OCI-LY1 (cell line): ENCODE results near the gene ZNF385C.

Experiments used
- H2AFZ ChIP-seq: fragments of 200-600 bp; sonication (generic), shearing (Covaris generic); 2 replicates; pipeline ENCODE4 v1.6.0; 2014; ENCODE audit warnings: antibody characterized with exemption, mild to moderate bottlenecking, low read length
- H3F3A ChIP-seq: fragments of 200-600 bp; sonication (generic), shearing (Covaris generic); 2 replicates; pipeline ENCODE4 v1.6.0; 2014; ENCODE audit warnings: mild to moderate bottlenecking, antibody characterized with exemption, low read length, moderate library complexity; ENCODE audit not compliant: insufficient read depth
- H3K27ac ChIP-seq: fragments of 200-600 bp; sonication (generic); 2 replicates; pipeline ENCODE4 v1.5.1; 2014; ENCODE audit warnings: low read length, mixed run types, mild to moderate bottlenecking, low read depth; ENCODE audit not compliant: poor library complexity, severe bottlenecking
- H3K27me3 ChIP-seq: fragments of 200-600 bp; sonication (generic); 2 replicates; pipeline ENCODE4 v1.6.0; 2014; ENCODE audit warnings: antibody characterized with exemption, mild to moderate bottlenecking, low read length, moderate library complexity; ENCODE audit not compliant: insufficient read depth
- H3K36me3 ChIP-seq: fragments of 200-600 bp; sonication (generic); 2 replicates; pipeline ENCODE4 v1.6.1; 2014; ENCODE audit warnings: mild to moderate bottlenecking, antibody characterized with exemption, low read length, moderate library complexity, mixed read lengths; ENCODE audit not compliant: insufficient read depth
- H3K4me1 ChIP-seq: fragments of 200-600 bp; sonication (generic); 2 replicates; pipeline ENCODE4 v1.5.1; 2014; ENCODE audit warnings: mild to moderate bottlenecking, low read length, moderate library complexity; ENCODE audit not compliant: insufficient read depth, severe bottlenecking
- H3K4me2 ChIP-seq: fragments of 200-600 bp; sonication (generic), shearing (Covaris generic); 2 replicates; pipeline ENCODE4 v1.6.1; 2014; ENCODE audit warnings: low read length
- H3K4me3 ChIP-seq: fragments of 200-600 bp; sonication (generic); 2 replicates; pipeline ENCODE4 v1.5.1; 2014; ENCODE audit warnings: low read length, low read depth, mild to moderate bottlenecking, mixed read lengths; ENCODE audit not compliant: poor library complexity, severe bottlenecking
- H3K79me2 ChIP-seq: fragments of 200-600 bp; shearing (Covaris generic); 2 replicates; pipeline ENCODE4 v1.6.1; 2016; ENCODE audit warnings: mixed run types, low read length, mixed read lengths; ENCODE audit not compliant: insufficient read depth
- H3K9ac ChIP-seq: fragments of 200-600 bp; sonication (generic), shearing (Covaris generic); 2 replicates; pipeline ENCODE4 v1.6.1; 2014; ENCODE audit warnings: mild to moderate bottlenecking, low read length, mixed read lengths
- H3K9me2 ChIP-seq: fragments of 200-600 bp; sonication (generic), shearing (Covaris generic); 2 replicates; pipeline ENCODE4 v1.6.1; 2014; ENCODE audit warnings: low read depth, mild to moderate bottlenecking, low read length, mixed read lengths
- H3K9me3 ChIP-seq: fragments of 200-600 bp; shearing (Covaris generic); 2 replicates; pipeline ENCODE4 v1.6.1; 2014; ENCODE audit warnings: low read length, mixed read lengths
- H4K20me1 ChIP-seq: fragments of 200-600 bp; sonication (generic), shearing (Covaris generic); 2 replicates; pipeline ENCODE4 v1.6.0; 2016; ENCODE audit warnings: mild to moderate bottlenecking, low read length; ENCODE audit not compliant: insufficient read depth
- EZH2 ChIP-seq: fragments of 200-600 bp; sonication (generic), shearing (Covaris generic); IDR thresholded peaks from 2 replicates; pipeline ENCODE4 v1.8.0; 2017; ENCODE audit warnings: borderline replicate concordance, mixed run types, mild to moderate bottlenecking, antibody characterized with exemption, low read length, moderate library complexity, mixed read lengths
- TF ChIP-seq, protein P1 (sequence below): fragments of 200-600 bp; sonication (generic), shearing (Covaris generic); IDR thresholded peaks from 2 replicates; pipeline ENCODE4 v1.5.1; 2017; ENCODE audit warnings: mild to moderate bottlenecking, antibody characterized with exemption, low read length, moderate library complexity, mixed read lengths

ZNF385C gene

GRCh38 chr17:42077755-42078154 is 20.5 kb downstream of the ZNF385C start:
- Histone ChIP-seq H3K27me3 (peaks cover 3% of the 10 kb centered on the region; the same call in 1 of the 2 replicates), H3K4me3 (no peak overlapping the region), H4K20me1 (no peaks in the 10 kb centered on the region), H2AFZ (no peak overlapping the region), H3K27ac (no peak overlapping the region), H3K36me3 (no peaks in the 10 kb centered on the region), H3K9me3 (no peaks in the 10 kb centered on the region), H3K79me2 (no peaks in the 10 kb centered on the region), H3K9me2 (no peaks in the 10 kb centered on the region), H3F3A (no peaks in the 10 kb centered on the region), H3K9ac (no peak overlapping the region), H3K4me1 (no peaks in the 10 kb centered on the region), H3K4me2 (no peak overlapping the region)
- no peak for TF ChIP-seq EZH2
- TF ChIP-seq, protein P1, sequence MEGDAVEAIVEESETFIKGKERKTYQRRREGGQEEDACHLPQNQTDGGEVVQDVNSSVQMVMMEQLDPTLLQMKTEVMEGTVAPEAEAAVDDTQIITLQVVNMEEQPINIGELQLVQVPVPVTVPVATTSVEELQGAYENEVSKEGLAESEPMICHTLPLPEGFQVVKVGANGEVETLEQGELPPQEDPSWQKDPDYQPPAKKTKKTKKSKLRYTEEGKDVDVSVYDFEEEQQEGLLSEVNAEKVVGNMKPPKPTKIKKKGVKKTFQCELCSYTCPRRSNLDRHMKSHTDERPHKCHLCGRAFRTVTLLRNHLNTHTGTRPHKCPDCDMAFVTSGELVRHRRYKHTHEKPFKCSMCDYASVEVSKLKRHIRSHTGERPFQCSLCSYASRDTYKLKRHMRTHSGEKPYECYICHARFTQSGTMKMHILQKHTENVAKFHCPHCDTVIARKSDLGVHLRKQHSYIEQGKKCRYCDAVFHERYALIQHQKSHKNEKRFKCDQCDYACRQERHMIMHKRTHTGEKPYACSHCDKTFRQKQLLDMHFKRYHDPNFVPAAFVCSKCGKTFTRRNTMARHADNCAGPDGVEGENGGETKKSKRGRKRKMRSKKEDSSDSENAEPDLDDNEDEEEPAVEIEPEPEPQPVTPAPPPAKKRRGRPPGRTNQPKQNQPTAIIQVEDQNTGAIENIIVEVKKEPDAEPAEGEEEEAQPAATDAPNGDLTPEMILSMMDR = no peak

DNA sequence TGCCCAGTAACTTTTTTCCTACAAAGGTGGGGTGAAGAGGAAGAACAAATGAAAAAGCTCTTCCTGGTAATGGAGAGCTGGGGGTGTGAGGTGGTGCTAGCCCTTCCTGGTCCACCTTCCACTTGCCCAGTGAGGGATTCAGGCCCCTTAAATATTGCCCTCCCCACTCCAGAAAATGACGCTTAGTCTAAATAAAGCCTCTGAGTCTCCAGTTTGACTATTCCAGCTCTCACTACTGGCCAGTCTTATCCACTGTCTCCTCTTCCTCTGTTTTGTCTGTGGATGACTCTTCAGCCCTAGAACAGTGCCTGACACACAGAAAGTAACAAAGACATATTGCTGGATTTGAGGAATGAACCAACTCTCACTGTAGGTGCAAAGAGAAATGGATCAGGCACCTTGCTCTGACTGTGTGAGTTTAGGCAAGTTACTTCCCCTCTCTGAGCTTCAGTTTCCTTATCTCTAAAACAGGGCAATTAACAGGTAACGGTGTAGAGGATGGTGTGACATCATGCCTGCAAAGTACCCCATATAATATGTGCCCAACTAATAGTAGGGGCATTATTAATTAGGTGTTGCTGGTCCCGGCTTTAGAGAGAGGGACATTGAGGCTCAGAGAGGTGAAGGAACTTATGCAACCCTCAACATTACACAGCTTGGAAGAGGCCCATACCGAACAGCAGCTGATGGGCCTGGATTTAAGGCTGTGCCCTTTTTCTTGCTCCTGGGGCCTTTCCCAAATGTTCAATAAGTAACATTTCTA is 21.3 kb downstream of the ZNF385C start:
- H2AFZ ChIP-seq = no peak overlapping the region
- H3K4me3 ChIP-seq = no peak overlapping the region
- H3K4me2 ChIP-seq = no peak overlapping the region
- H3K79me2 ChIP-seq = no peaks in the 10 kb centered on the region
- no peak overlapping the region for H3K9ac ChIP-seq
- no peaks in the 10 kb centered on the region for H3K4me1 ChIP-seq
- H3K27me3 ChIP-seq = peaks cover 3% of the 10 kb centered on the region; the same call in 1 of the 2 replicates
- H3K9me2 ChIP-seq = no peaks in the 10 kb centered on the region
- no peak for TF ChIP-seq EZH2
- TF ChIP-seq, protein P1 = no peak
- H3F3A ChIP-seq = no peaks in the 10 kb centered on the region
- no peaks in the 10 kb centered on the region for H3K9me3 ChIP-seq
- no peaks in the 10 kb centered on the region for H4K20me1 ChIP-seq
- H3K36me3 ChIP-seq = no peaks in the 10 kb centered on the region
- no peak overlapping the region for H3K27ac ChIP-seq

- H3K36me3 ChIP-seq = no peaks in the 10 kb centered on the region
- H3K27me3 ChIP-seq = peaks cover 8% of the 10 kb centered on the region
- no peaks in the 10 kb centered on the region for H3K9me3 ChIP-seq
- no peaks in the 10 kb centered on the region for H3K9me2 ChIP-seq
- H4K20me1 ChIP-seq = no peaks in the 10 kb centered on the region
- no peak overlapping the region for H3K4me3 ChIP-seq
- no peaks in the 10 kb centered on the region for H3F3A ChIP-seq
- TF ChIP-seq, protein P1 = no peak
- TF ChIP-seq EZH2 = no peak
- H3K79me2 ChIP-seq = no peaks in the 10 kb centered on the region
- no peaks in the 10 kb centered on the region for H3K4me1 ChIP-seq
- no peak overlapping the region for H2AFZ ChIP-seq
- no peak overlapping the region for H3K4me2 ChIP-seq
- H3K9ac ChIP-seq = no peak overlapping the region
- H3K27ac ChIP-seq = no peak overlapping the region
These were observed 22.5 kb downstream of the ZNF385C start for GRCh38 chr17:42075789-42076188.
